OCI-LY1 (cell line): ENCODE measurements around the gene CFAP77.

ENCODE experiments used
- H2AFZ ChIP-seq: fragments of 200-600 bp; sonication (generic), shearing (Covaris generic); 2 replicates; pipeline ENCODE4 v1.6.0; 2014; ENCODE audit warnings: antibody characterized with exemption, mild to moderate bottlenecking, low read length
- H3F3A ChIP-seq: fragments of 200-600 bp; sonication (generic), shearing (Covaris generic); 2 replicates; pipeline ENCODE4 v1.6.0; 2014; ENCODE audit warnings: mild to moderate bottlenecking, antibody characterized with exemption, low read length, moderate library complexity; ENCODE audit not compliant: insufficient read depth
- H3K27ac ChIP-seq: fragments of 200-600 bp; sonication (generic); 2 replicates; pipeline ENCODE4 v1.5.1; 2014; ENCODE audit warnings: low read length, mixed run types, mild to moderate bottlenecking, low read depth; ENCODE audit not compliant: poor library complexity, severe bottlenecking
- H3K27me3 ChIP-seq: fragments of 200-600 bp; sonication (generic); 2 replicates; pipeline ENCODE4 v1.6.0; 2014; ENCODE audit warnings: antibody characterized with exemption, mild to moderate bottlenecking, low read length, moderate library complexity; ENCODE audit not compliant: insufficient read depth
- H3K36me3 ChIP-seq: fragments of 200-600 bp; sonication (generic); 2 replicates; pipeline ENCODE4 v1.6.1; 2014; ENCODE audit warnings: mild to moderate bottlenecking, antibody characterized with exemption, low read length, moderate library complexity, mixed read lengths; ENCODE audit not compliant: insufficient read depth
- H3K4me1 ChIP-seq: fragments of 200-600 bp; sonication (generic); 2 replicates; pipeline ENCODE4 v1.5.1; 2014; ENCODE audit warnings: mild to moderate bottlenecking, low read length, moderate library complexity; ENCODE audit not compliant: insufficient read depth, severe bottlenecking
- H3K4me2 ChIP-seq: fragments of 200-600 bp; sonication (generic), shearing (Covaris generic); 2 replicates; pipeline ENCODE4 v1.6.1; 2014; ENCODE audit warnings: low read length
- H3K4me3 ChIP-seq: fragments of 200-600 bp; sonication (generic); 2 replicates; pipeline ENCODE4 v1.5.1; 2014; ENCODE audit warnings: low read length, low read depth, mild to moderate bottlenecking, mixed read lengths; ENCODE audit not compliant: poor library complexity, severe bottlenecking
- H3K79me2 ChIP-seq: fragments of 200-600 bp; shearing (Covaris generic); 2 replicates; pipeline ENCODE4 v1.6.1; 2016; ENCODE audit warnings: mixed run types, low read length, mixed read lengths; ENCODE audit not compliant: insufficient read depth
- H3K9ac ChIP-seq: fragments of 200-600 bp; sonication (generic), shearing (Covaris generic); 2 replicates; pipeline ENCODE4 v1.6.1; 2014; ENCODE audit warnings: mild to moderate bottlenecking, low read length, mixed read lengths
- H3K9me2 ChIP-seq: fragments of 200-600 bp; sonication (generic), shearing (Covaris generic); 2 replicates; pipeline ENCODE4 v1.6.1; 2014; ENCODE audit warnings: low read depth, mild to moderate bottlenecking, low read length, mixed read lengths
- H3K9me3 ChIP-seq: fragments of 200-600 bp; shearing (Covaris generic); 2 replicates; pipeline ENCODE4 v1.6.1; 2014; ENCODE audit warnings: low read length, mixed read lengths
- H4K20me1 ChIP-seq: fragments of 200-600 bp; sonication (generic), shearing (Covaris generic); 2 replicates; pipeline ENCODE4 v1.6.0; 2016; ENCODE audit warnings: mild to moderate bottlenecking, low read length; ENCODE audit not compliant: insufficient read depth
- CTCF ChIP-seq: fragments of 200-600 bp; sonication (generic), shearing (Covaris generic); IDR thresholded peaks from 2 replicates; pipeline ENCODE4 v1.5.1; 2017; ENCODE audit warnings: mild to moderate bottlenecking, antibody characterized with exemption, low read length, moderate library complexity, mixed read lengths
- EZH2 ChIP-seq: fragments of 200-600 bp; sonication (generic), shearing (Covaris generic); IDR thresholded peaks from 2 replicates; pipeline ENCODE4 v1.8.0; 2017; ENCODE audit warnings: borderline replicate concordance, mixed run types, mild to moderate bottlenecking, antibody characterized with exemption, low read length, moderate library complexity, mixed read lengths

CFAP77 gene

DNA sequence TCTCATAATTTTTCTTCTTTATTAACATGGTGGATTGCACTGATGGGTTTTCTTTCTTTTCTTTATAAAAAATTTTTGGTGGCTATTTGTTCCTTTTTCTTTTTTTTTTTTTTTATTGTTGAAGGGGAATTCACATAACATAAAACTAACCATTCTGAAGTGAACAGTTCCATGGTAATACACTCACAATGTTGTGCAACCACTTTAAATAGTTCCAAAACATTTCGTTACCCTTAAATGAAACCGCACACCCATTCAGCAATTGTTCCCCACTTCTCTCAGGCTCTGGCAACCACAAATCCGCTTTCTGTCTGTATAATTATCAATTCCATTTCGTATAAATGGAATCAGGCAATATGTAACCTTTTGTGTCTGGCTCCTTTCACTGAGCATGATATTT lies 43.5 kb upstream of the CFAP77 start:
- H3K4me1 ChIP-seq: peaks cover 8% of the 10 kb centered on the region
- H3K9me2 ChIP-seq: no peaks in the 10 kb centered on the region
- no peak overlapping the region for H3K4me2 ChIP-seq
- H3K79me2 ChIP-seq: no peaks in the 10 kb centered on the region
- TF ChIP-seq CTCF: no peak
- no peak for TF ChIP-seq EZH2
- no peak overlapping the region for H3K4me3 ChIP-seq
- no peak overlapping the region for H3K27ac ChIP-seq
- 0 out of 2 replicates have a peak, but pooled peaks cover 1% of the 10 kb centered on the region for H3F3A ChIP-seq
- H2AFZ ChIP-seq: no peak overlapping the region
- H3K27me3 ChIP-seq: no peaks in the 10 kb centered on the region
- H3K9ac ChIP-seq: no peak overlapping the region
- no peaks in the 10 kb centered on the region for H4K20me1 ChIP-seq
- H3K9me3 ChIP-seq: no peaks in the 10 kb centered on the region
- no peaks in the 10 kb centered on the region for H3K36me3 ChIP-seq

DNA sequence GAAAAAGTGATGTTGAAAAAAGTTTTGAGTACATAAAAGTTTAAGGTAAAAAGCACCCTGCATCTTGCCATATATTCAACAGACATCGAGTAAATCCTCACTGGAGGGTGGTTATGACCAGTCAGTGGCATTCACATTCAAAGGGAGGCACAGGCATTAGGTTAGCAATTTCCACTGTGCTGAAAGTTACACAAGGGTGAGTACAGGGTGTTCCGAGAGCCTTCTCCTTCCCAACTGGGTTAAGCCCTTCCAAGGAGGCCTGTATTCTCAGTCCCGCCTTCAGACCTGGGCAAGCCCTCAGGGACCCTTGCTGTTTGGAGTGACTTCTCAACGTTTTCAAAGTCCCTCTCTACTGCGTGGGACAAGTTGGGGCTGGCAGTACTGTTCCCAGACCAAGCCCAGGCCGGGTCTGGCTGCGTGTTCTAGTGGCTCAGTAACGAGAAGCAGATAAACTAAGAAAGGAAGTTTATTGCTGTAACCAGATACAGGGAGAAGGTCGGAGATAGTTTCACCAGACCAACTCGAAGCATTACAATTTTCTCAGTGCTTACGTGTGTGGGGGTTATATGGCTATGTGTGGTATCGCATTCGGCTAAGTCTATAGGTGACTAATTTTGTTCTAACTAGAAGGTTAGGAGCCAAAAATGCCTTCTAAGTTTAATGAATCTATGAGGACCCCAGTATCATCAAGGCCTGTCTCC lies 42.2 kb upstream of the CFAP77 start:
- TF ChIP-seq EZH2: no peak
- no peak for TF ChIP-seq CTCF
- Histone ChIP-seq H3K36me3 (no peaks in the 10 kb centered on the region), H3K9ac (no peak overlapping the region), H3K4me3 (no peak overlapping the region), H3K9me3 (no peaks in the 10 kb centered on the region), H3K4me1 (peaks cover 16% of the 10 kb centered on the region), H3K27ac (no peak overlapping the region), H3F3A (0 out of 2 replicates have a peak, but pooled peaks cover 5% of the 10 kb centered on the region), H4K20me1 (no peaks in the 10 kb centered on the region), H3K27me3 (no peaks in the 10 kb centered on the region), H3K79me2 (no peaks in the 10 kb centered on the region), H3K4me2 (no peak overlapping the region), H2AFZ (no peak overlapping the region), H3K9me2 (no peaks in the 10 kb centered on the region)

- no peak overlapping the region for H2AFZ ChIP-seq
- 0 out of 2 replicates have a peak, but pooled peaks cover 5% of the 10 kb centered on the region for H3F3A ChIP-seq
- no peaks in the 10 kb centered on the region for H3K9me3 ChIP-seq
- H3K4me1 ChIP-seq: peaks cover 30% of the 10 kb centered on the region
- no peaks in the 10 kb centered on the region for H3K36me3 ChIP-seq
- H3K9ac ChIP-seq: no peak overlapping the region
- no peaks in the 10 kb centered on the region for H4K20me1 ChIP-seq
- H3K4me3 ChIP-seq: no peak overlapping the region
- TF ChIP-seq EZH2: no peak
- no peak for TF ChIP-seq CTCF
- H3K9me2 ChIP-seq: no peaks in the 10 kb centered on the region
- no peak overlapping the region for H3K27ac ChIP-seq
- H3K27me3 ChIP-seq: no peaks in the 10 kb centered on the region
- H3K4me2 ChIP-seq: no peak overlapping the region
- H3K79me2 ChIP-seq: no peaks in the 10 kb centered on the region
These were observed 40.6 kb upstream of the CFAP77 start for GRCh38 chr9:132369421-132369820.
